ENCODE results near the gene WNT3. TPM values are rescaled to one million over a fixed set of nuclear protein-coding genes. Genes with fewer than 3 reads are reported as not detected.

The WNT3 gene
- total RNA-seq, 1 experiment from 2014 or later, result 8.8 TPM

GRCh38 chr17:46854515-46854914, 36.0 kb upstream of the WNT3 start:
- intact Hi-C loops (cut with micrococcal nuclease; ENCODE audit: unreplicated experiment), result loop anchor here (5.0 kb wide), 2 partner anchors 68 to 88 kb away; partner anchors contain the start of gene GOSR2
- Mint-ChIP-seq H3K27ac (ENCODE audit: unreplicated experiment) (no peak overlapping the region), H3K4me1 (ENCODE audit: low read depth, unreplicated experiment) (peaks cover 10% of the 10 kb centered on the region), H3K36me3 (ENCODE audit: insufficient read depth, unreplicated experiment) (no peaks in the 10 kb centered on the region), H3K27me3 (ENCODE audit: insufficient read depth, unreplicated experiment) (peaks cover 15% of the 10 kb centered on the region), H3K4me3 (ENCODE audit: unreplicated experiment) (no peak overlapping the region), H3K9me3 (ENCODE audit: unreplicated experiment) (no peaks in the 10 kb centered on the region)
- Histone ChIP-seq H3K36me3 (ENCODE audit: control insufficient read depth, insufficient read depth, low read length) (no peaks in the 10 kb centered on the region), H3K27me3 (replicated peaks; ENCODE audit: control insufficient read depth, insufficient read depth, low read length) (no peaks in the 10 kb centered on the region), H3K9me3 (no peaks in the 10 kb centered on the region), H3K4me1 (peaks cover 12% of the 10 kb centered on the region), H3K4me3 (ENCODE audit: low read depth, low read length) (no peak overlapping the region)
- BruUV-seq (replicated peaks), result no TSS peak
- ChIA-PET POLR2A (no interaction called here), CTCF (interaction anchor here (0.5 kb wide), 1 partner anchor 39 kb away, joined by 5 read pairs; no protein-coding TSS in a partner anchor)
- TF ChIP-seq CTCF (IDR thresholded peaks at IDR 0.05; ENCODE audit: insufficient read depth in 1 of 2, low read depth in 1 of 2, low read length in 1 of 2, severe bottlenecking in 1 of 2, unreplicated experiment in 1 of 2), result no peak
- no peak for DNase-seq

- Mint-ChIP-seq H3K4me3 (ENCODE audit: unreplicated experiment) (no peak overlapping the region), H3K4me1 (ENCODE audit: low read depth, unreplicated experiment) (peaks cover 6% of the 10 kb centered on the region), H3K27ac (ENCODE audit: unreplicated experiment) (no peak overlapping the region), H3K9me3 (ENCODE audit: unreplicated experiment) (no peaks in the 10 kb centered on the region), H3K36me3 (ENCODE audit: insufficient read depth, unreplicated experiment) (no peaks in the 10 kb centered on the region), H3K27me3 (ENCODE audit: insufficient read depth, unreplicated experiment) (peaks cover 15% of the 10 kb centered on the region)
- TF ChIP-seq CTCF (IDR thresholded peaks at IDR 0.05; ENCODE audit: insufficient read depth in 1 of 2, low read depth in 1 of 2, low read length in 1 of 2, severe bottlenecking in 1 of 2, unreplicated experiment in 1 of 2), result no peak
- H3K36me3 ChIP-seq (ENCODE audit: control insufficient read depth, insufficient read depth, low read length), result no peaks in the 10 kb centered on the region
- BruUV-seq (replicated peaks), result no TSS peak
- H3K27me3 ChIP-seq (replicated peaks; ENCODE audit: control insufficient read depth, insufficient read depth, low read length), result no peaks in the 10 kb centered on the region
- ChIA-PET CTCF (interaction anchor here (0.5 to 0.7 kb wide), 2 partner anchors 39 to 232 kb away, joined by 3 to 5 read pairs; no protein-coding TSS in a partner anchor), POLR2A (interaction anchor here (0.6 kb wide), 1 partner anchor 19 kb away, joined by 3 read pairs; no protein-coding TSS in a partner anchor)
- H3K4me1 ChIP-seq, result peaks cover 12% of the 10 kb centered on the region
- no peak for DNase-seq
- intact Hi-C loops (cut with micrococcal nuclease; ENCODE audit: unreplicated experiment), result loop anchor here (5.0 kb wide), 2 partner anchors 68 to 88 kb away; partner anchors contain the start of gene GOSR2
- no peaks in the 10 kb centered on the region for H3K9me3 ChIP-seq
- H3K4me3 ChIP-seq (ENCODE audit: low read depth, low read length), result no peak overlapping the region
Measured at GRCh38 chr17:46853896-46854444, 35.5 kb upstream of the WNT3 start.

- POLR2A ChIA-PET, result interaction anchor here (0.5 kb wide), 1 partner anchor 34 kb away, joined by 3 read pairs; no protein-coding TSS in a partner anchor
- intact Hi-C loops (cut with micrococcal nuclease; ENCODE audit: unreplicated experiment), result loop anchor here (5.0 kb wide), 2 partner anchors 71 to 91 kb away; partner anchors contain the start of gene GOSR2
- no TSS peak for BruUV-seq (replicated peaks)
- peak in 1 of 2 experiments; percentile 17 for TF ChIP-seq CTCF (IDR thresholded peaks at IDR 0.05; ENCODE audit: insufficient read depth in 1 of 2, low read depth in 1 of 2, low read length in 1 of 2, severe bottlenecking in 1 of 2, unreplicated experiment in 1 of 2)
- Mint-ChIP-seq H3K9me3 (ENCODE audit: unreplicated experiment) (no peaks in the 10 kb centered on the region), H3K4me3 (ENCODE audit: unreplicated experiment) (peak within 1 kb of the TSS; percentile 86), H3K27ac (ENCODE audit: unreplicated experiment) (no peak within 1 kb of the TSS), H3K4me1 (ENCODE audit: low read depth, unreplicated experiment) (peaks cover 6% of the 10 kb centered on the region), H3K27me3 (ENCODE audit: insufficient read depth, unreplicated experiment) (peaks cover 15% of the 10 kb centered on the region), H3K36me3 (ENCODE audit: insufficient read depth, unreplicated experiment) (no peaks in the 10 kb centered on the region)
- H3K27me3 ChIP-seq (replicated peaks; ENCODE audit: control insufficient read depth, insufficient read depth, low read length), result no peaks in the 10 kb centered on the region
- DNase-seq, result peak; percentile 90 to 95
- no peaks in the 10 kb centered on the region for H3K36me3 ChIP-seq (ENCODE audit: control insufficient read depth, insufficient read depth, low read length)
- peaks cover 12% of the 10 kb centered on the region for H3K4me1 ChIP-seq
- H3K4me3 ChIP-seq (ENCODE audit: low read depth, low read length), result peak within 1 kb of the TSS; percentile 66
- CTCF ChIA-PET, result interaction anchor here (0.6 to 1.3 kb wide), 5 partner anchors 15 to 242 kb away, joined by 3 to 6 read pairs (median 4); no protein-coding TSS in a partner anchor
- no peaks in the 10 kb centered on the region for H3K9me3 ChIP-seq
Measured at GRCh38 chr17:46851029-46851741, 32.7 kb upstream of the WNT3 start, which contains the start of gene WNT9B. Gene WNT9B, plus strand, starts transcription at chr17:46851583. Its CDS starts 56 bp downstream, at chr17:46851639.
